Pancreas (tissue), 10 donors: ENCODE measurements around the gene RB1. TPM values are rescaled to one million over a fixed set of nuclear protein-coding genes. Genes with fewer than 3 reads are reported as not detected.
A peak's percentile ranks its signal among the peaks of the same experiment; 100 is the strongest.
"Not testable (repeated sequence)": the region's sequence is repeated elsewhere in the genome, so short reads cannot be mapped to it uniquely, and the experiment has no call there.

Source experiments
- ATAC-seq, 4 donors: fragments of 200-7000 bp; cut with Tn5 transposase; one replicate each; pipeline versions ENCODE4 v1.8.0 to v1.9.1; 2020; ENCODE audit warnings: mild to moderate bottlenecking in 4 of 4, moderate library complexity in 4 of 4
- DNase-seq, 6 donors: peaks; one replicate each; pipeline ENCODE4 v3.0.0-alpha.2; 2020
- FAIRE-seq: peaks from 2 replicates; lab custom pipeline; 2012; peaks lifted over from hg19 to GRCh38; lab: Jason Lieb, UNC
- H3K27ac ChIP-seq, 4 donors: fragments of 200-600 bp; sonication (generic); 1 replicate in 3 of 4; 2 replicates in 1 of 4; pipeline versions ENCODE4 v1.5.0 to v1.8.0; 2020
- H3K27me3 ChIP-seq, 4 donors: fragments of 200-600 bp; one replicate each; pipeline ENCODE4 v1.8.0; 2021
- H3K36me3 ChIP-seq, 3 donors: fragments of 200-600 bp; sonication (generic) in 1 of 3; one replicate each; pipeline versions ENCODE4 v1.5.0 to v1.8.0; 2020 to 2021
- H3K4me1 ChIP-seq, 3 donors: fragments of 200-600 bp; one replicate each; pipeline ENCODE4 v1.8.0; 2021
- H3K4me3 ChIP-seq, 4 donors: fragments of 200-600 bp; sonication (generic) in 2 of 4; one replicate each; pipeline versions ENCODE4 v1.5.0 to v1.8.0; 2020 to 2021
- H3K9me3 ChIP-seq, 4 donors: fragments of 200-600 bp; one replicate each; pipeline ENCODE4 v1.8.0; 2021
- CTCF ChIP-seq, 4 donors: fragments of 200-600 bp; sonication (generic) in 3 of 4; IDR thresholded peaks; one replicate each; pipeline versions ENCODE4 v1.5.0 to v1.8.0; 2021; ENCODE audit warnings: antibody characterized with exemption in 4 of 4
- WGBS, 2 donors: extraction: QIAGEN DNeasy Blood & Tissue Kit; methylation state at CpG; one replicate each; pipeline ENCODE4 v1.1.7; 2013; 5-methylcytosine and 5-hydroxymethylcytosine counted together
- intact Hi-C, 3 donors: fragments of 100-400 bp; cut with DNase I; formaldehyde crosslinking; loops; one replicate each; pipeline versions ENCODE4 v1.11.1 to v1.14.2; 2022
- polyA plus RNA-seq, 2 donors: library from polyadenylated mRNA; stranded (reverse); fragments of 200-250 nt; gene quantifications; one replicate each; pipeline ENCODE4 v1.2.3, GENCODE V29; 2013
- total RNA-seq, 6 donors: library from RNA; stranded (reverse); fragmentation: NEBNext Ultra II Directional in 4 of 6; extraction: Animal tissue kit (Norgen Biotek cat#: 25700) in 4 of 6; gene quantifications; one replicate each; pipeline versions ENCODE4 v1.2.1 to v1.2.4, GENCODE V29; 2021 to 2023
- donor health status: healthy with polysubstance abuse.
- donor health status: DM: no; HTN: no; CAD: no; lungs with moderate emphysema.
- donor health status: DM: no; HTN: no; CAD: no.
- donor health status: control.
- donor health status: control.
- donor health status: Bipolar disorder and iron deficiency.
- donor health status: DM: yes; HTN: yes; CAD: no.
- donor health status: DM: no; HTN: no; CAD: no.
- donor health status: DM: no; HTN: no; CAD: no.
- donor health status: DM: yes; HTN: yes; CAD: no.

The RB1 gene
- total and polyA plus RNA-seq, 8 donors = 5.0 to 23.0 (median 10.9) TPM

- FAIRE-seq (no peak), ATAC-seq (no peak), DNase-seq (peak in 1 of 6 donors; percentile 7)
- H3K36me3 ChIP-seq = peaks cover 0 to 10% (median 0%) of the 10 kb centered on the region in 3 donors
- TF ChIP-seq CTCF (IDR thresholded peaks at IDR 0.05) = no peak
- no peak overlapping the region for H3K27ac ChIP-seq
- intact Hi-C loops = loop anchor here in 1 of 3 donors (10.0 kb wide), 1 partner anchor 231 kb away; no protein-coding TSS in a partner anchor
- no peak overlapping the region for H3K4me3 ChIP-seq
- WGBS, 2 donors = 82 to 90% methylated on average over 2 of the region's 2 CpGs
- no peaks in the 10 kb centered on the region for H3K27me3 ChIP-seq
- no peaks in the 10 kb centered on the region for H3K4me1 ChIP-seq
- H3K9me3 ChIP-seq = no peaks in the 10 kb centered on the region
These were observed 40.7 kb downstream of the RB1 start for GRCh38 chr13:48344264-48344663.

GRCh38 chr13:48346583-48346982 is 43.0 kb downstream of the RB1 start:
- no peak for TF ChIP-seq CTCF (IDR thresholded peaks at IDR 0.05)
- H3K36me3 ChIP-seq = peaks cover 0 to 17% (median 6%) of the 10 kb centered on the region in 3 donors
- FAIRE-seq (no peak), DNase-seq (no peak), ATAC-seq (no peak)
- no peaks in the 10 kb centered on the region for H3K4me1 ChIP-seq
- intact Hi-C loops = loop anchor here in 1 of 3 donors (10.0 kb wide), 1 partner anchor 228 kb away; no protein-coding TSS in a partner anchor
- WGBS, 2 donors = 93 to 97% methylated on average over 1 of the region's 1 CpG
- no peaks in the 10 kb centered on the region for H3K27me3 ChIP-seq
- no peak overlapping the region for H3K27ac ChIP-seq
- no peaks in the 10 kb centered on the region for H3K9me3 ChIP-seq
- no peak overlapping the region for H3K4me3 ChIP-seq

- WGBS, 2 donors = 91 to 96% methylated on average over 2 of the region's 2 CpGs
- no peak for FAIRE-seq
- peaks cover 0 to 17% (median 6%) of the 10 kb centered on the region in 3 donors for H3K36me3 ChIP-seq
These were observed 46.0 kb downstream of the RB1 start for GRCh38 chr13:48349525-48349924.

GRCh38 chr13:48353590-48353989 is 50.0 kb downstream of the RB1 start:
- H3K27me3 ChIP-seq = no peaks in the 10 kb centered on the region
- H3K4me3 ChIP-seq = no peak overlapping the region
- H3K27ac ChIP-seq = no peak overlapping the region
- H3K9me3 ChIP-seq = no peaks in the 10 kb centered on the region
- H3K4me1 ChIP-seq = no peaks in the 10 kb centered on the region
- H3K36me3 ChIP-seq = peaks cover 0 to 13% (median 6%) of the 10 kb centered on the region in 3 donors
- TF ChIP-seq CTCF (IDR thresholded peaks at IDR 0.05) = no peak
- intact Hi-C loops = no loop called here
- WGBS, 2 donors = 97 to 99% methylated on average over 2 of the region's 2 CpGs
- no peak for ATAC-seq
- peak; percentile 5 for FAIRE-seq
- DNase-seq = no peak

More at GRCh38 chr13:48349525-48349924, 46.0 kb downstream of the RB1 start:
- H3K9me3 ChIP-seq = no peaks in the 10 kb centered on the region
- H3K27me3 ChIP-seq = no peaks in the 10 kb centered on the region
- no peaks in the 10 kb centered on the region for H3K4me1 ChIP-seq
- ATAC-seq (no peak), DNase-seq (no peak)
- TF ChIP-seq CTCF (IDR thresholded peaks at IDR 0.05) = no peak
- no peak overlapping the region for H3K27ac ChIP-seq
- intact Hi-C loops = loop anchor here in 1 of 3 donors (10.0 kb wide), 1 partner anchor 225 kb away; no protein-coding TSS in a partner anchor
- H3K4me3 ChIP-seq = no peak overlapping the region

GRCh38 chr13:48355524-48355923 is 52.0 kb downstream of the RB1 start:
- 96% methylated on average over 2 of the region's 2 CpGs for WGBS, 2 donors
- DNase-seq, H3K4me1 ChIP-seq, ATAC-seq, H3K27me3 ChIP-seq, H3K4me3 ChIP-seq, H3K27ac ChIP-seq, intact Hi-C loops, FAIRE-seq, H3K36me3 ChIP-seq, H3K9me3 ChIP-seq: not testable (repeated sequence)
